Natural killer cell (primary cell): Measurements from ENCODE around the gene IRF9. TPM values are rescaled to one million over a fixed set of nuclear protein-coding genes. Genes with fewer than 3 reads are reported as not detected.
A peak's percentile ranks its signal among the peaks of the same experiment; 100 is the strongest.

ENCODE experiments used
- ATAC-seq, 3 donors: fragments of 150-1000 bp in 2 of 3; fragments of 200-7000 bp in 1 of 3; cut with Tn5 transposase; 1 replicate in 1 of 3; 2 replicates in 2 of 3; pipeline ENCODE4 v1.10.0; 2021; ENCODE audit warnings: mild to moderate bottlenecking in 2 of 3, moderate library complexity in 2 of 3
- DNase-seq, 2 donors: peaks; one replicate each; pipeline versions ENCODE4 v3.0.0 to v3.0.0-alpha.2; 2013 to 2021; ENCODE audit warnings: mixed read lengths in 1 of 2
- H3K27ac ChIP-seq: one replicate; pipeline ENCODE4 v1.5.1; 2013; ENCODE audit warnings: mild to moderate bottlenecking, low read length
- H3K27me3 ChIP-seq: one replicate; pipeline ENCODE4 v1.6.1; 2013; ENCODE audit warnings: low read length; ENCODE audit not compliant: control insufficient read depth, insufficient read depth
- H3K36me3 ChIP-seq: one replicate; pipeline ENCODE4 v1.6.1; 2013; ENCODE audit warnings: low read length; ENCODE audit not compliant: control insufficient read depth, insufficient read depth
- H3K4me1 ChIP-seq: one replicate; pipeline ENCODE4 v1.6.1; 2013; ENCODE audit warnings: low read length; ENCODE audit not compliant: control insufficient read depth, insufficient read depth
- H3K4me3 ChIP-seq: one replicate; pipeline ENCODE4 v1.5.1; 2013; ENCODE audit warnings: low read length
- H3K9me3 ChIP-seq: one replicate; pipeline ENCODE4 v1.6.1; 2013; ENCODE audit warnings: low read length; ENCODE audit not compliant: control insufficient read depth, insufficient read depth
- H3K27ac Mint-ChIP-seq, 2 donors: one replicate each; pipeline ENCODE4 v1.8.0; 2022; ENCODE audit warnings: mild to moderate bottlenecking in 2 of 2, mixed read lengths in 2 of 2, moderate library complexity in 1 of 2
- H3K27me3 Mint-ChIP-seq, 2 donors: one replicate each; pipeline ENCODE4 v1.8.0; 2022; ENCODE audit warnings: low read depth in 2 of 2, mixed read lengths in 2 of 2
- H3K36me3 Mint-ChIP-seq: one replicate; pipeline ENCODE4 v1.8.0; 2022; ENCODE audit warnings: mixed read lengths
- H3K4me1 Mint-ChIP-seq, 2 donors: one replicate each; pipeline ENCODE4 v1.8.0; 2022; ENCODE audit warnings: mixed read lengths in 2 of 2
- H3K4me3 Mint-ChIP-seq: one replicate; pipeline ENCODE4 v1.8.0; 2022; ENCODE audit warnings: mild to moderate bottlenecking, moderate library complexity, mixed read lengths
- H3K9me3 Mint-ChIP-seq, 2 donors: one replicate each; pipeline ENCODE4 v1.8.0; 2022; ENCODE audit warnings: mixed read lengths in 2 of 2
- WGBS: methylation state at CpG from one replicate; pipeline ENCODE4 v1.1.7; 2013; ENCODE audit warnings: missing lambda C conversion rate; ENCODE audit not compliant: insufficient coverage; 5-methylcytosine and 5-hydroxymethylcytosine counted together
- intact Hi-C: fragments of 100-400 bp; cut with micrococcal nuclease; formaldehyde crosslinking; loops from one replicate; pipeline ENCODE4 v1.14.2; 2022
- total RNA-seq, 4 donors: library from RNA; stranded (reverse); fragments of 120-200 nt in 1 of 4; gene quantifications; one replicate each; pipeline versions ENCODE4 v1.2.3 to v1.2.4, GENCODE V29; 2013 to 2022
- TF ChIP-seq, protein P1 (sequence below): fragments of 200-600 bp; IDR thresholded peaks from one replicate; pipeline ENCODE4 v1.8.0; 2022; ENCODE audit warnings: antibody characterized with exemption

The IRF9 gene
- total RNA-seq, 3 donors from 2014 or later (not counting 1 experiment from before 2014, with no cell fraction given), result 178 to 348 (median 319) TPM

DNA sequence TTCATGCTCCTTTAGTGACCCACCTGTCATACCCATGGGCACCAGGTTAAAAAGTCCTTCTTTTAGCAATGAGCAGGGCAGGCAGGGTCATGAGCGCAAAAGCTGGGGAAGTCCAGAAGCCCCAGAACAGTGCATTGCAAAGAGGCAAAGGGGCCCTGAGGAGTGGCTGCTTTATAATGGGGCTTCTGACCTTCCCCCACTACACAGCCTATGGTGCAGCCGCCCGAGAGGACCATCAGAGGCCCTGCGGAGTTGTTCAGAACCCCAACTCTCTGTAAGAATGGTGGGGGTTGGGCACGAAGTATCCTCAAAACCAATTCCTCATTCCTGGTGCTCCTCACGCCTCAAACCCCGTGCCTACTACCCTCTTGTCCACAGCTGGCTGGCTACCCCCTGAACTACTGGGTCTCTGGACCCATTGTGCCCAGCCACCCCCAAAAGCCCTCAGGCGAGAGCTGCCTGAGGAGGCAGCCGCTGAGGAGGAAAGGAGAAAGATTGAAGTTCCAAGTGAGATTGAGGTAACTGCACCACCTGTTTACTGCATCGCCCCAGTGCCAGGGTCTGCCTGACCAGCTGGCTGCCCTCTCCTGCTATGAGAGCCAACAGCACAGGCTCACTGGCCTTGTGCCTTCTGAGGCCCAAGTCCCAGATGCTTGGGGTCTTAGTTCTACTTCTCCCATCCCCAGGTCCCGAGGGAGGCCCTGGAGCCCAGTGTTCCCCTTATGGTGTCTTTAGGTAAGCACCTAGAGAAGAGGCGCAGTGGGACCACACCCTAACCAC is 17.5 kb downstream of the IRF9 start:
- Mint-ChIP-seq H3K4me1 (peaks cover 0 to 2% of the 10 kb centered on the region in 2 donors), H3K9me3 (no peaks in the 10 kb centered on the region), H3K4me3 (no peak overlapping the region), H3K27ac (peak overlapping the region in 1 of 2 donors; percentile 21), H3K27me3 (no peaks in the 10 kb centered on the region), H3K36me3 (peaks cover 6% of the 10 kb centered on the region)
- TF ChIP-seq, protein P1, sequence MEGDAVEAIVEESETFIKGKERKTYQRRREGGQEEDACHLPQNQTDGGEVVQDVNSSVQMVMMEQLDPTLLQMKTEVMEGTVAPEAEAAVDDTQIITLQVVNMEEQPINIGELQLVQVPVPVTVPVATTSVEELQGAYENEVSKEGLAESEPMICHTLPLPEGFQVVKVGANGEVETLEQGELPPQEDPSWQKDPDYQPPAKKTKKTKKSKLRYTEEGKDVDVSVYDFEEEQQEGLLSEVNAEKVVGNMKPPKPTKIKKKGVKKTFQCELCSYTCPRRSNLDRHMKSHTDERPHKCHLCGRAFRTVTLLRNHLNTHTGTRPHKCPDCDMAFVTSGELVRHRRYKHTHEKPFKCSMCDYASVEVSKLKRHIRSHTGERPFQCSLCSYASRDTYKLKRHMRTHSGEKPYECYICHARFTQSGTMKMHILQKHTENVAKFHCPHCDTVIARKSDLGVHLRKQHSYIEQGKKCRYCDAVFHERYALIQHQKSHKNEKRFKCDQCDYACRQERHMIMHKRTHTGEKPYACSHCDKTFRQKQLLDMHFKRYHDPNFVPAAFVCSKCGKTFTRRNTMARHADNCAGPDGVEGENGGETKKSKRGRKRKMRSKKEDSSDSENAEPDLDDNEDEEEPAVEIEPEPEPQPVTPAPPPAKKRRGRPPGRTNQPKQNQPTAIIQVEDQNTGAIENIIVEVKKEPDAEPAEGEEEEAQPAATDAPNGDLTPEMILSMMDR, result no peak
- Histone ChIP-seq H3K9me3 (no peaks in the 10 kb centered on the region), H3K36me3 (peaks cover 52% of the 10 kb centered on the region), H3K27me3 (no peaks in the 10 kb centered on the region), H3K27ac (no peak overlapping the region), H3K4me1 (no peaks in the 10 kb centered on the region), H3K4me3 (no peak overlapping the region)
- ATAC-seq (no peak), DNase-seq (no peak)
- intact Hi-C loops, result no loop called here
- 81% methylated on average over 9 of the region's 12 CpGs for WGBS

DNA sequence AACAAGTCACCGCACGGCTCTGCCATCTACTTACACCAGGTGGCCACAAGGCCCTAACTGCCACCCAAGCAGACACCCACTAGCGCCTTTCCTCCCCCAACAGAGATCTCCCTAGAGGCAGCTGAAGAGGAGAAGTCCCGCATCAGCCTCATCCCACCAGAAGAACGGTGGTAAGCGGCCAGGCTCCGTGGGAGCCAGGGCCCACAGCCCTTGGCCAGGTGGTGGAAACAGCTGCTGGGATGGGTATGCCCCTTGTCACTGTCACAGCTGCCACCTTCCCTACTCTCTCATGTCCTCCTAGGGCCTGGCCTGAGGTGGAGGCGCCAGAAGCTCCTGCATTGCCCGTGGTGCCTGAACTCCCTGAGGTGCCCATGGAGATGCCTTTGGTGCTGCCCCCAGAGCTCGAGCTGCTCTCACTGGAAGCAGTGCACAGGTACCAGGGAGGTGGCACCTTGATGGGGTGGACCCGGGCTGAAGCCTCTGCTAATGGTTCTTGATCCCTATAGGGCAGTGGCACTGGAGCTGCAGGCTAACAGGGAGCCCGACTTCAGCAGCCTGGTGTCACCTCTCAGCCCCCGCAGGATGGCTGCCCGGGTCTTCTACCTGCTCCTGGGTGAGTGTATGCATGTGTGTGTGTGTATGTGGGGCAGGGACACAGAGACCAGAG is 18.4 kb downstream of the IRF9 start:
- Mint-ChIP-seq H3K9me3 (no peaks in the 10 kb centered on the region), H3K27me3 (no peaks in the 10 kb centered on the region), H3K4me1 (no peaks in the 10 kb centered on the region), H3K27ac (peak overlapping the region; percentile 21 to 27), H3K4me3 (peak overlapping the region; percentile 28), H3K36me3 (peaks cover 6% of the 10 kb centered on the region)
- 80% methylated on average over 13 of the region's 14 CpGs for WGBS
- Histone ChIP-seq H3K4me1 (no peaks in the 10 kb centered on the region), H3K4me3 (no peak overlapping the region), H3K9me3 (no peaks in the 10 kb centered on the region), H3K27ac (no peak overlapping the region), H3K36me3 (peaks cover 56% of the 10 kb centered on the region), H3K27me3 (no peaks in the 10 kb centered on the region)
- TF ChIP-seq, protein P1, result no peak
- no peak for ATAC-seq
- intact Hi-C loops, result no loop called here
- no peak for DNase-seq

DNA sequence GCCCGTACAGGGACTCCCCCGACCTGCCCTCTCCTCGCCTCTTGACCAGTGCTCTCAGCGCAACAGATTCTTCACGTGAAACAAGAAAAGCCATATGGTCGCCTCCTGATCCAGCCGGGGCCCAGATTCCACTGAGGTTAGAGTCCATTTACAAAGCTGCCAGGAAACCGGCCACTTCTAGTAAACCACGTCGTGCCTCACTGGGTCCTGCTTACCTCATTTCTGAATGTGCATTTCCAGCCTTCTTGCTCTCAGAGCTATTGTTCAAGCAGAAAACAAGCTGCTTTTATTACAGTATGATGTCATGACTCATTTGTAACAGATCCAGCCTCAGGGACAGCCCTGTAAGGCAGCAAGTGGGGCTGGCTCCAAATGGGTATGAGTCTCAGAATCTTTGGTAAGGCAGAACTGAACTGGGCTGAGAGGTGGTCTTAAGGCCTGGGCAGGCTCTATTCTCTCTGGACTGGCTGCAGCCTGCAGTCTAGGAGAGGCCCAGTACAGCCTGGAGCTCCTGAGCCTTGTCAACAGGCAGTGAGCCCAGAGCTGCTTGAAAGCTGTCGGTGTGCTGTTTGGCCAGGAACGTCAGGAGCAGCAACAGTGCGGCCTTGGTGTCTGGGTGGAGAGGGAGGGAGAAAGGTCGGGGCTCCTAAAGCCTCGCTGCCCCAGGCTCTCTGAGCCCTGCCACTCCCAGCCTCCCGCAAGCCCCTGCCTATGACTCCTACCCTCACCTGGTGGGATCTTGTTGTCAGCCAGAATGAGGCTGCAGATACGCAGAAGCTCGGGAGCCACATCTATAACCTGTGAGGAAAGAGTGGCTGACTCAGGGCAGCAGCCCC is 19.1 kb downstream of the IRF9 start:
- TF ChIP-seq, protein P1, result no peak
- no peaks in the 10 kb centered on the region for H3K9me3 Mint-ChIP-seq
- 88% methylated on average over 18 of the region's 18 CpGs for WGBS
- ATAC-seq, result peak in 1 of 3 donors; percentile 25
- Histone ChIP-seq H3K4me3 (no peak overlapping the region), H3K9me3 (no peaks in the 10 kb centered on the region), H3K4me1 (no peaks in the 10 kb centered on the region), H3K27ac (no peak overlapping the region), H3K27me3 (no peaks in the 10 kb centered on the region), H3K36me3 (peaks cover 64% of the 10 kb centered on the region)
- DNase-seq, result no peak
- H3K27me3 Mint-ChIP-seq, result no peaks in the 10 kb centered on the region
- no peaks in the 10 kb centered on the region for H3K4me1 Mint-ChIP-seq
- no peak overlapping the region for H3K4me3 Mint-ChIP-seq
- H3K36me3 Mint-ChIP-seq, result peaks cover 6% of the 10 kb centered on the region
- intact Hi-C loops, result no loop called here
- H3K27ac Mint-ChIP-seq, result peak overlapping the region in 1 of 2 donors; percentile 21
